Islet of Langerhans (tissue), 1 donor: ENCODE data around the gene IL10RA.
A peak's percentile ranks its signal among the peaks of the same experiment; 100 is the strongest.
"Not testable (repeated sequence)": the region's sequence is repeated elsewhere in the genome, so short reads cannot be mapped to it uniquely, and the experiment has no call there.

Experiments
- FAIRE-seq: peaks from one replicate; lab custom pipeline; 2011; peaks lifted over from hg19 to GRCh38; lab: Jason Lieb, UNC

Gene IL10RA

DNA sequence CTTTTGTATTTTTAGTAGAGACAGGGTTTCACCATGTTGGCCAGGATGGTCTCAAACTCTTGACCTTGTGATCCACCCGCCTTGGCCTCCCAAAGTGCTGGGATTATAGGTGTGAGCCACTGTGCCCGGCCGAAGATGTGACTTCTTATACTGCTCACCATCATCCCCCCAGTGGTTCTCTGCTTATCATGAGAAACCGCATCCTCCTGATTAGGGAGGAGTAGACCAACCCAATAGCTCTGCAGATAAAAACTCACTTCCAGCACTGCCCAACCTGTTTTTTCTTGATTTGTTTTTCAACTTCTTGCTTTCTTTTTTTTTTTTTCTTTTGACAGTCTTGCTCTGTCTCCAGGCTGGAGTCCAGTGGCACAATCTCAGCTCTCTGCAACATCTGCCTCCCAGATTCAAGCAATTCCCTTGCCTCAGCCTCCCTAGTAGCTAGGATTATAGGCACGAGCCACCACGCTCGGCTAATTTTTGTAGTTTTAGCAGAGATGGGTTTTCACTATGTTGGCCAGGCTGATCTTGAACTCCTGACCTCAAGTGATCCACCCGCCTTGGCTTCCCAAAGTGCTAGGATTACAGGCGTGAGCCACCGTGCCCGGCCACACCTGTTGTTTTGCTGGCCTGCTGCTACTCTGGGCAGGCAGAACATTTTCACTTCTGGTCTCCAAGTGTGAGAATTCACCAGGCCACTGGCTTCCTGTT, 21.5 kb downstream of the IL10RA start:
- not testable (repeated sequence) for FAIRE-seq

DNA sequence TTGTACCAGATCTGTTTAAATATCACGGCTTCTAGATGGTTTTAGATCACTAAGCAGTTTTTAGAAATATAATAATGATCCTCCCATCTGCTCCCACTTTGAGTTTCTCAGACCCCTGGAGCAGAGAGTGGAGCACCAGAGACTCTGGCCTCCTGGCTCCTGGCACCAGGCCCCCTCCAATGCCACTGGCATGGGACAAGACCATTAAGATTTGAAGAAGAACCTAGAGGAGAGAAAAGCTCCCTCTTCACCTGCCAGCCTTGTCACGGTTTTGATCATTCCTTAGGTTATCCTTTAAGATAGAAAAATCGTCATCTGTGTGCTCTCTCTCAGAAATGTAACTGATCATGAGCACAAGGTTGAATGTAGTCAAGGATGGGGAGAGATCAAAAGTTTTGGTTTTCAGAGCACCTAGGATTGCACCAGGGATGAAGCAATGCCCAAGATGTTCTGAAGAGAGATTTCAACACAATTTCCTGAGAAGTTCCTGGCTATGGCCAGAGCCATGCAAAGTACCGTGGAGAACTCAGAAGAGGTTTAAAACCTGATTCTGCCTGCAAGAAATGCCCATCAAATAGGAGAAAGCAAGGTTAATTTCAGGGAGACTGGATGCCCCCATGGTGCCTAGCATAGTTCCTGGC, 22.2 kb downstream of the IL10RA start:
- no peak for FAIRE-seq

DNA sequence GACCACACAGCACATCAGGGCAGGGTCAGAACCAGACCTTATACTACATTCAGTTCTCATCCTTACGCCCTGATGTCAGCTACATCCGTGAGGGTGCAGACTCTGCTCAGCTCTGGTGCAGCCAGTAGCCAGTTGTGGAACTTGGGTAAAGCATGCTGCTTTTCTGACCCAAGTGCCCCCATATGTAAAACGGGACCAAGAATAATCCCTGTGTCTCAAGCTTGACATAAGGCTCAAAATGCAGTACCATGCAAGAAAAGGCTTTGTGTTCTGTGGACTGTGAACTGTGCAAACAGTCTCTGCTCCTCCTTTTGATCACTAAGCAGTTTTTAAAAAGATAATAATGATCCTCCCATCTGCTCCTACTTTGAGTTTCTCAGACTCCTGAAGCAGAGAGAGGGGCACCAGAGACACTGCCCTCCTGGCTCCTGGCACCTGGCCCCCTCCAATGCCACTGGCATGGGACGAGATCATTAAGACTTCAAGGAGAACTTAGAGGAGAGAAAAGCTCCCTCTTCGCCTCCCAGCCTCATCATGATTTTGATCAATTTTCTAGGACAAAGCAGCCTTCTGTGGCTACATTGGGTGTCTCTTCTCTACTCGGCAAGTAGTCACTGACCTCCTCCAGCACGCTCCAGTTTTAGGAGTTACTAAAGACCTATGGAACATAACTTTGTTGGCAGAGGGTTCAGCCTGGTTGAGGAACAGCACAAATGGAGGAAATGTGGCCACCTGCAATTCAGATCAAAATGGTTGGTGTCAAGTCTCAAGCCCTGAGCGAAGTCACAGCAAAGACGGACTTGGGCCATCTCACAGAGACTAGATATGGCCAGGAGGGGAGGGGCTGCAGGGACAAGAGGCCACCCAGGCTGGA, 23.9 kb downstream of the IL10RA start:
- peak; percentile 86 for FAIRE-seq

DNA sequence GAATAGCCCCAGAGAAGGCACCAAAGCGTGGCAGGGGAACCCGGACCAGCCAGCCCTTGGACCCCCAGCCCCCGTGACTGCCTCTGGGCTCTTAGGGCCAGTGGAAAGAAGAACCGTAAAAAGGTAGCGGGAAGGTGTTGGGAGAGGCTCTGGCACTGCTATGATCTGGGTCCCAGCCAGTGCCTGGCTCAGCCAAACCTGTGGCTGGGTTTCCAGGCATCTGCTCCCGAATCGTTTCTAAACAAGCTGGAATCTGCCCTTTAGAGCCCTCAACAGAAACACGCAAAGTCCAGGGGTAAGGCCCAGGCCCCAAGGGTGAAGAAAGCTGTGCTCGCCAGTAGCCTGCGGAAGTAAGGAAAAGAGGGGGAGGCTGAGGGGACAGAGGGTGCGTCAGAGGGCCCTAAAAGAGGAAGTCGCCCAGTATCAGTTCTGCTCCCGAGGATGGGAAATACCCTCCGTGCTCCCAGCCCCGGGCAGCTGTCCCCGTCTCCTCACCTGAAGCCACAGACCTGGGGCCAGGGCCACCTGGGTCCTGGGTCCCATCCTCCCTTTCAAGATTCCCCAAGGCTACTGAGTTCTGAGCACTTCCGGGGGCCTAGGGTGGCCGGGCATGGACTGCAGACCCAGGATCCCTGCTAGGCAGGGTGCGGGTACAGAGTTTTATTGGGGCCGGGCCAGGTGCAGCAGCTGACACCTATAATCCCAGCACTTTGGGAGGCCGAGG, 24.7 kb downstream of the IL10RA start:
- FAIRE-seq, result no peak

DNA sequence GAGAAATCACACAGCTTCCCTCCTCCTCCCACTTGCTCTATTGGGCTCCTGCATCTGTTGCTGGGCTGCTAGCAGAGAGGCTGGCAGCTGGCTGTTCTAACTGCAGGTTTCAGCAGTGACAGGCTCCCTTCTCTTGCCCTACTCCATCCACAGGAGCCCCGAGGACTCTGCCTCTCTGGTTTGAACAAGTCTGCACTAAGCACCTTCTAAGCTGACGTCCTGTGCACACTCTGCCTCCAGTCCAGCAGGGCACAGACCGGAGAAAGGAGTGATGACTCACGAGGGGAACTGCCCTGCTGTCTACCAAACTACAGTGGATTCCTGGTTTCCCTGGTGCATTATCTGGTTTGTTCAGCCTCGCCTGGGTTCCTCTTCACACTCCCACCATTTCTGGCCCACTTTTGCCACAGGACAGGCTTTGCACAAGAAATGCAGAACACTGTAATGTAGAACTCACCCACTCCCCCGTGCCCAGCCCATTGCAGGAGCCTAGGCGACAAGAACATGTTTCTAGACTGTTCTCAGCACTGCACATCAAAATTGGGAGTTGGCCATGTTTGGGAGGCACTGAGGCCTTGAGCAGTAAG, 26.0 kb downstream of the IL10RA start:
- no peak for FAIRE-seq

DNA sequence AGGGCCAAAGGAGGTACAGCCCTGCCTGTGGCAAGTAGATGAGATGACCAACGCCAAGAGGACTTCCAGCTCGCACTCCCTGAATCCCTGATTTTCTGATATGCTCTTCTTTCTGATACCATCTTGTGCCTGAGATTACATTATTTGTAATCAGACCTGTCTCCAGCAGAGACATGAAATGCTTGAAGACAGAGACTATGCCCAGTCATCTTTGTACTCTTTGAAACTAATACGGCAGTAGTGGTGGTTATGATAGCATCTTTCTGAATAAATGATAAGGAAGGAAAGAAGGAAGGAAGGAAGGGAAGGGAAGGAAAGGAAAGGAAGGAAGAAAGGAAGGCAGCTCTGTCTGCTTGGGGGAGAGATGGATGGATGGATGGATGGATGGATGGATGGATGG, 27.8 kb downstream of the IL10RA start:
- FAIRE-seq, result no peak

DNA sequence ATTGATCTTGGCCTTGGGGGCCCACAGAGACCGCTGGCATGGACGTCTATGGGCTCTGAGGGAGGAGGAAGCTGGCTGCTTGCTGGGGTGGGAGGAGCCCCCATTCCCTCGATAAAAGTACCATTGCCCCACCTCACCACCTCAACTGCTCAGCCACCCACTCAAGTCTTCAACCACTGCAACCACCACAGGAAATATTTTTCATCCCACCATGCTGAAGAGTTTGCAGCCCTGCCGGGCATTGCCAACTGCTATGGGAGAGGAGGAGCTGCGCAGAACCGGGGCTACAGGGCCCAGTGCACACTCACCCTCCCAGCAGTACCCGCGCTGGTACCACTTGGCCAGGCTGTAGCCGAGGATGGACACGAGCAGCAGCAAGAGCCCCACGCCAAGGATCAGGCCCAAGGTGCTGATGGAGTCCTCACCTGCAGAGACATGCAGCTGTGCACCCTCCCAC, 29.2 kb downstream of the IL10RA start:
- FAIRE-seq, result no peak

DNA sequence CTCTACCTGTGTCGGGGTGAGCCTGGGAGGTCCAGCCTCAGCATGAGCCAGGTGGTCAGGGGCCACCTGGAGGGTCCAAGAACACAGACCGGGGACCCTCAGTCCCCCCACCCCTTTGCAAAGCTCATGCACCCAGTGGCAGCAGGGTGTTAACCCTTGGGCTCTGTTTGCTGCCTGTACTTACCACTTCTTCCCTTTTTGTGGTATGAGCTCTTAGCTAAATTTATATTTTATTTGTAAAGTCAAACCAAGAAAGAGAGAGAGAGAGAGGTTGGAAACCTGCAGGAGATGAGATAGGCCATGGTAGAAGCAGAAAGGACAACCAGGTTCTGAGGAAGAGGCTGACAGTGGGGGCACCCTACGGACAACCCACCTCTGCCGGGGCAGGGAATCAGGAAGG, 29.9 kb downstream of the IL10RA start:
- FAIRE-seq, result no peak

DNA sequence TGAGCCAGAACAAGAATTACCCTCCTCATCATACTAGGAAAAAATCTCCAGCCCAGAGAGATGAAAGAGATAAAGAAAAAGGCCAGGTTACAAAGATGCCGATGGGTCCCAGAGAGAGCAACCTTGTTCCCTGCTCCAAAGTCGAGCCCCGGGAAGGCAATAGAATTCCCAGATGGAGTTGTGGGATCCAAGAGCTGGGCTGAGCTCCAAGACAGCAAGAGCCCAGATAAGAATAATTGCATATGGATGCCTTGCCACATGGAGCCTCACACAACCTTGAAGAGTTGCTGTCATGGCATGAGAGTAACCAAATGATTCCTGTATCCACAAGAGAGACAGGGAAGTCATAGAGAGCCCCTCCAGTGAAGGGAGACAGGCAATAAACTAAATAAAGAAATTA, 30.9 kb downstream of the IL10RA start:
- no peak for FAIRE-seq

DNA sequence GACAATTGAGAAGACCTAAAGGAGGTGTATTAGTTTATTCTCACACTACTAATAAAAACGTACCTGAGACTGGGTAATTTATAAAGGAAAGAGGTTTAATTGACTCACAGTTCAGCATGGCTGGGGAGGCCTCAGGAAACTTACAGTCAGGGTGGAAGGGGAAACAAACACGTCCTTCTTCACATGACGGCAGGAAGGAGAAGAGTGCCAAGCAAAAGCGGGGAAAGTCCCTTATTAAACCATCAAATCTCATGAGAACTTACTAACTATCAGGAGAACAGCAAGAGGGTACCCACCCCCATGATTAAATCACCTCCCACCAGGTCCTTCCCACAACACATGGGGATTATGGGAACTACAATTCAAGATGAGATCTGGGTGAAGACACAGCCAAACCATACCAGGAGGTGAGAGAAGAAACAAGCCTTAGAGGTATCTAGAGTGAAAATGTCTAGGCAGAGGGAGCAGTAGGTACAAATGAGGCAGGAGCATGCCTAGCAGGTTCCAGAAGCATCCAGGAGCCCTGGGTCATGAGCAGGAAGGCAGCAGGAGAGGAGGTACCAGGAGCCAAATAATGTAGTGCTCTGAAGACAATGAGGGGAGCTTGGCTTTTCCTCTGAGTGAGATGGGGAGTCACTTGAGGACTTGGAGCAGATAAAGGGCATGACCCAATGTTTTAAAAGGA, 31.6 kb downstream of the IL10RA start:
- FAIRE-seq, result no peak

DNA sequence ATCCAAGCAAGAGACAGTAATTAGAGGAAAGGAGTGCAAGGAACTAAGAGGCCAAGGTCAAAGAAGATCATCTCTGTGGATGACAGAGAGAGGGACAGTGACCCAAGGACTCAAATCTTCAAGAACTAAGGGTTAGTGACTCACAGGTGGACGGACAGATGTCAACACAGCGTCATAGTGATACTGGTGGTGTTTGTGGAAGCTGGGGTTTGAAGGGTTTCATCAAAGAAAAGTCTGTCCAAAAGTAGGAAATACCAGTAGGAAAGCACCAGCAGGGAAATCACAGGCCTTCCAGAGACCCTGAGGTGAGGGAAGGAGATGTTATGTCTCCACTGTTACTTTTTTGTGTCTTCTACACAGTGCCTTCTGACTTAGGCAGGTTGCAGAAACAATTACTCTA, 32.2 kb downstream of the IL10RA start:
- FAIRE-seq, result no peak

DNA sequence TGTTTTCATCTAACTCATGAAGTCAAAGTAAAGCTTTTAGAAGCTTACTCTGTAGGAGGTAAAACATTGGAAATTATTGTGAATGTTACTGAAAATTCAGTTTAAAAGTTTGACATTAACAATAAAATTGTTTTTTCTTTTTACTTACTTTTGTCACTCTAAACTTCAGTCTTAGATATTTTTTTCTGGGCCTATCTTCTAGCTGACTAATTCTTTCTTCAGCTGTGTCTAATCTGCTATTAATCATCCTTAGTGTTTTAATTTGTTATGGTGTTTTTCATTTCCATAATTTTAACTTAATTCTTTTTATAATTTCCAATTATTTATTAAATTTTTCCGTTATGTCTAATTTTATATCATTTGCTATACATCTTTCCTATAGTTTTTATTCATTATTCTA, 35.0 kb downstream of the IL10RA start:
- FAIRE-seq, result no peak

DNA sequence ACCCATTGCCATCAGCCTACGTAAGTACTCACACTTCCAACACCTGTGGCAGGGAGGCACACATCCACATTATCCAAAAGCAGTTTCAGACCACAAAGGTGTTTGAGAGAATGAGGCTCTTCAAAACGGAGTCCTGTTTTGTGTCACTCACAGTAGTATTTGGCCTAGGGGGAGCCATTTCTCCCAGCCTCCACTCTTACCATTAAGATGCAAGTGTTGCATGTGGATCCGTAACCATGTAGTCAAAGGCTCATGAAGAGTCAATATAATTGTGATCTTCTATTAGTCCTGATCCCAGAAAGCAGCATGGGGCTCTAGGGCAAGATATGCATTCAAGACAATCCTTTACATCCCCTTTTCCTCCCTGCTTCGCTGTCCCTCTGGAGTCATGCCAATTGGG, 41.5 kb downstream of the IL10RA start:
- FAIRE-seq, result no peak

DNA sequence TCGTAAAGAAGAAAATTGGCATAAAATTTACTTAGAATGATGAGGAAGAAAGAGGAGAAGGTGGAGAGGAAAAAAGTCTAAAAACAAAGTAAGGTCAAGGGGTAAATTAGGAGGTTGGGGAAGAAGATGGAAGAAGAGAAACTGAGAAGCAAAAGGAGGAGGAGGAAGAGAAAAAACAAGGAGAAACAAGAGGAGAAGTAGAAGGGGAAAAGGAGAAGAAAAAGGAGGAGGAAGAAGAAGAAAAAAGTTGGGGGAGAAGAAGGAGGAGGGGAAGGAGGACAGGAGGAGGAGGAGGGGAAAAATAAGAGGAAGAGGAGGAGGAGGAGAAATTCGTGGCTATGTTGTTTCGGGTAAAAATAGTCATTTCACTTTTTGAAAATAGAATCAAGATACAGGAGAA, 42.4 kb downstream of the IL10RA start:
- FAIRE-seq, result no peak

DNA sequence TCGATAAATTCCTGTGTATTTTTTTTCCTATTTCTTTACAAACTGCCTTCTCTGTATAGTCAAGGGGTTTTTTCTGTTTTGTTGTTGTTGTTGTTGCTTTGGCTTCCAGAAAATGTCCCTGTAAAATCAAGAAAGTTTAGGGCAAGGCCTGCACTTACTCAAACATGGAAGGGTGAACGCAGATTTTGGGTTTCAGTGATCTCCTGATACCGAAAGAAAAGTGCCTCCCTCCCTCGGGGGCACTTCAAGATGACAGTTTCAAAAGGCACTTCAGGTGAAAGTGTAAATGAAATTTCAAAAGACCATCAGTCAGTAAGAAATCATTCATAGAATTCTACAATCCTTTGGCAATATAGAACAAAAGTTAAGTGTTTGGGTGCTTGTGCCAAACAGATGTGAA, 47.2 kb downstream of the IL10RA start:
- no peak for FAIRE-seq

DNA sequence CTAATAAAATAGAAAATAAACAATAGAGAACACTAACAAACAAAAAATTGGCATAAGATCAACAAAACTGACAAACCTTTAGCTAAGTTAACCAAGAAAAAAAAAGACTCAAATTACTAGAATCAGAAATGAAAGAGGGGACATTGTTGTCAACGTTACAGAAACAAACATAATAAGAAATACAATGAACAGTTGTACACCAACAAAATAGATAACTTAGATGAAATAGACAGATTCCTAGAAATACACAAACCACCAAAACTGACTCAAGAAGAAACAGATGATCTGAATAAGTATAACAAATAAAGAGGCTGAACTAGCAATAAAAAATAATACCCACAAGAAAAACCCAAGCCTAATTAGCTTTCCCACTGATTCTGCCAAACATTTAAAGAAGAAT, 55.9 kb downstream of the IL10RA start:
- FAIRE-seq, result peak; percentile 33

DNA sequence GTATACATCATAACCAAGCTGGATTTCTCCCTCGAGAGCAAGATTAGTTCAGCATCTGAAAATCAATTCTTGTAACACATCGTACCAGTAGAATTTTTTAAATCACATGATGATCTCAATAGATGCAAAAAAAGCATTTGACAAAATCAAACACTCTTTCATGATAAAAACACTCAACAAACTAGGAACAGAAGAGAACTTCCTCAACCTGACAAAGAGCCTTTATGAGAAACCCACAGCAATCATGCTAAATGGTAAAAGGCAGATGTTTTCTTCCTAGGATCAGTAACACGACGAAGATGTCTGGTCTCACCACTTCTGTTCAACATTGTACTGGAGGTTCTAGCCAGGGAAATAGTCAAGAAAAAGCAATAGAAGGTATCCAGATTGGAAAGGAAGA, 56.6 kb downstream of the IL10RA start:
- no peak for FAIRE-seq

DNA sequence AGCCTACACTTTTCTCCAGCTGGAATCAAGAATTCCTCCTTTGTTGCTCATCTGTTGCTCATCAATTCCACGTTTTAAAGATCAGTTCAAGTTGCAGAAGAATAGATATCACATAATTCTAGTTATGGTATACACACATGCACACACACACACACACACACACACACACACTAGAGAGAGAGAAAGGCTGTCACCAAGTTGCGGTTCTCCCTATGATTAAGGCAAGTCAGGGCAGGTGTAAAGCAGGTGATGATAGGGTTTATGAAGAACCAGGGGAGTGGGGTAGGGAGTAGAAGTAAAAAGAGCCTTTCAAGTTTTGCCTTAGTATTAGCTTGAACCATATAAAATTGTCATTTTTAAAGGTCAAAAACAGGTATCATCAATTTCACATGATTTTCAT, 59.0 kb downstream of the IL10RA start:
- FAIRE-seq, result no peak

DNA sequence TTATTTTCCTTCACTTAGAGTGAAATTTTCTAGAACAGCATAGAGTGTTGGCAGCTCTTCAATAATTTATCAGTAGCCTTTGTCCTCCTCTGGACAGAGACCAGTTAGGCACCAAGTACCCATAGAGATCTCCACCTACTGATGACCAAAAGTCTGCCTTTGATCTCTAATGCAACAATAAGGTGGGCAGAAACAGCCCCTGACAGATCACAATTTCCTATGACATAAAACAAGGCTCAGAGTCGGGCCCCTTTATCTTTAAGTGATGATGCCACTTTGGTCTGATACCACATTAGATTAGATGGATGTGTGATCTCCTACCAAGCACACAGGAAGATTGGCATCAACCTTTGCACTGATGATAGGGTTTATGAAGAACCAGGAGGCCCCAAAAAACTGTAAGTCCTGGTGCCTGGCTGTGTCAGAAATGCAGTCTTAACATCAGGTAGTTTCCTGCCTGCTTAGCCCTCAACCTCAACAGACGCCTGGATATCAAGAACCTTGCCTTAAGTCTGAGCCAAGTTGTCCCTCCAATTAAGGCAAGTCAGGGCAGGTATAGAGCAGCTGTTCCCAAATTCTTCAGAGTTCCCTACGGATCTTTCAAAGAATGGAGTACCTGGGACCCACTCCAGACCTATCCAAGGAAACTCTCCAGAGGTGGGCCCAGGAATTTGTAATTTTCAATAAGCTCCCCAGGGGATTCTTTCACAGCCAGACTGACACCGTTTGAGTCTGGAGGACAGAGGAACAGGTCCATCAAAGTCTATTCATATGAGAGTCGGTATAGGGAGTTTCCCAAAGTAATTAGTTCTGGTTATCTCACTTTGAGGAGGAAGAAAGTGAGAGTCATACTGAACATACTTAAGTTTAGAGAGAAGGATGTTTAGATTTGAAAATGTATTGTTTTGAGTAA, 60.1 kb downstream of the IL10RA start:
- FAIRE-seq, result no peak

DNA sequence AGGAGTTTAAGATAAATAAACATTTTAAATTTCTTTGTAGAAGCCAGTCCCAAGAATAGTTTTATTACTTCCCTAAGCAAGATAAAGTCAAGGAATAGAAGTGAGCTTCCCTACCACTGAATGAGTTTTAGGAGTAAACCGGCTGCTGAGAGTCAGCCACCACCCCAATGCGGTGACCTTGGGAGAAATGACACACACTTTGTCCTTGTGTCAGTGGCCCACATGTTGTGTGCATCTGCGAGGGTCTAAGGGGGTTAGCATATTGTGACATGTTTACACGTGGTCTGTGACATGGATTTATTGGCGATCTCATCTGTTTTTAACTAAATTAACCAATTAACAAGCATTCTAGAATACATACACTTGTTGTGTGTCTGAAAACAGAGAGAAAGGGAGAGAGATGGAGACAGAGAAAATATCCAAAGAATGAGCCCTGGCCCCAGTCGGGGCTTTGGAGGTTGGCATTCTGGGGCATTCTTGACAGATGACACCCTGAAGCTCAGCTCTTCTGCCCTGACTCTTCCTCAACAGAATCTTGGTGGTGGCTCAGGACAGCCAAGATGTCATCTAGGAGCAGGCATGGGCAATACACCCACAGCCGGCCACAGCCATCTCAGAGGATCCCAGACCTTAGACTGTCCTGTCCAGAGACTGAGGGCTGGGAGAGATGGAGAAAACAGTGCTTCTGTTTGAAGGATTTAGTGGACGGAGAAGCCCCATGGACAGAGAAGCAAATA, 60.9 kb downstream of the IL10RA start:
- FAIRE-seq, result no peak
